Ecto neural progenitor cell (in vitro differentiated cells): ENCODE results near the gene INHBA.

Source experiments
- DNase-seq: peaks from one replicate; pipeline ENCODE4 v3.0.0-alpha.2; 2018; ENCODE audit warnings: low spot score

The INHBA gene

DNA sequence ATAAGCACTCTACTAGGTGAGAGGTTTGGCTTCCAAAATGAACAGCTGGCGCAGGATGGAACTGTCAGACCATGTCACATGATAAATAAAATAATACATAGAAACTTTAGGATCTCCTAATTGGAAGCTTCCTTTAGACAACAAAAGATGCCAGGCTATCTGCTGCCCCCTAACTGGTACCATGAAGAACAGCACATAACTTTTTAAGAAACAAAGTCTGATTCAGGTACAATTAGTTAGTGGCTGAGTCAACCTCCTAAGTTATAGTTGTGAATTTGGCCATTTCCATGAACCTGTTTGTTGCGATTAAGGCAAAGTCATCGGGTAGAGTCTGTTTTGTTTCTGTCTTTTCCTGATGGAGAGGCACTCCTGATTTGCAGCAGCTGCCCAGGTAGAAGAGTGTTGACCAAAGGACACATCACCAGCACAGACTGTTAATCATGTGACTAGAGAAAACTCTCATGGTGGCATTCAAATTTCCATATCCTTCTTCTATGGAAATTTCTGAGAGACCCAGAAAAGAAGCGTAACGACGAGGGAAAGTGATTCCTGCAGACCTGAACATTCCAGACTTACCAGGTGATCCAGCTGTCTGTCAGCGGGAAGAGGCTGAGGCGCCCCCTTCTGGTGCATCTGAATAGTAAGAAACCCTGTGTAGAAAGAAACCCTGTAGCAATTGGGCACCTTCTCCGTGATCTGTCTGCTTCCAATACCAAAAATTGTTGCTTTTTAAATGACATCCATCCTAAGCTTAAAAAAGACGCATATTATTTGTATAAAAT is 8.6 kb upstream of the INHBA start:
- peak; percentile 60 for DNase-seq

DNA sequence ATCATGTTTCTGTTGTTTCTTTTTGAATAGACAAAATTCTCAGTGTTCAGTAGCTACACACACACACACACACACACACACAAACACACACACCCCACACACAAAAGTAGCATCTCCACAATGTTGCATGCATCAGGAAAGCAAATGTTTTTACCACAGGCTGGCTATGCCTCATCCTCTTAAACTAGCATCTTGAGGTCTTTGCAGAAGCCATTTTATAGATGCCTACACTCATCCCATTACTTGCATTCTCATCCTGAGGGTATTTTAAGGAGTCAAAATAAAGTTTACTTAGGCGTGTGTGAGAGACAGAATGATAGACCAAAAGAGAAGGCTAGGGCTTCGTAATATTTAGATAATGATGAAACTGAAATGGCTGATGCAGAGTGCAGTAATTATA is 7.9 kb upstream of the INHBA start:
- no peak for DNase-seq

DNA sequence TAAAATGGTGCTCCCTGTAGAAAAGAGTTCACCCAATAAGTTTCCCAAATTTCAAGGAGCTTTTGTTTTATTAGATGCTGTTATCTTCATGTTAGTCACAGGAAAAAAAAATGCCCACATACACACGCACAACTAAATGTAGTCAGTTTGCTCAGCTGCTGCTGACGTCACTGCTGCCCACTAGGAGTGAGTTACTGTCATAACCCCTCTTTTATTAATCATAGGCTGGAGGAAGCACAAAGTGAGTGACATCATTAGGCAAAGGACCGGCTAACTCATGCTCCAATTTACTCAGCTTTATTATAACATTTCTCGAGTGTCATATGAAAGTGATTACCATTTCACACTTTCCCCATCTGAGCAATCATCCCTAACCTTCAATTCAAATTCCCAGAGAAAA is 6.7 kb upstream of the INHBA start:
- no peak for DNase-seq

DNA sequence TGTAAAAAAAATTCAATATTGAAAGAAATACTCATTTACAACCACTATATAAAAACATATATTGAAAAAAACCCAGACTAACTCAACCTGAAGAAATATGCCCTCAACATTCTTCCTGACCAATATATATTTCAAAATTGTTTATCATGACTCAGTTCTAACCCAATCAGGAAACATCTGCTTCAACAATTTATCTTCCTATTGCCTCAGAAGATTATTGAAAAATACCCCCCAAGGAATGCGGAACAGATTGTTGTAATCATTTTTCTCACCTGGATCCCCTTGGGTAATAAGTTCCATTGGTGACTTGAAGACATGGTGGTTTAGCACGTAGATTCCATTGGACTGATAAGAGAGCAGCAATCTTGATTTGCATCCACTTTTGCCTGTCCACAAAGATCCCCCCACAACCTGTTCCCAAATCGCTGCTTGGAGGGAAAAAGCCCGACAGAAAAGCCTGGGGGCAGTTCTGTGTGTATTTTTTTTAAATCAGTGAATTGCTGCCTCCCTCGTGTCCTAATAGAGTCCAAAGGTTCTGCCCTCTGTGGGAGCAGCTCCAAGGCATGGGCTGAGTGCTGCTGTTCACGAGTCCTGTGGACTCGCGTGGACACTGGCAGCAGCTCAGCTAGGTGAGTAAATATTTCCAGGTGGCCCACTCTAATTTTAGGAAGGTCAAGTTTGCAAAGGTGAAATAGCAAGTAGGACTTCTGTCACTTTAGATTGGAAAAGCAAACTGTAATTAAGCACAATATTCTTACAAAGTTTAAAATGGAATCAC is 5.9 kb upstream of the INHBA start:
- DNase-seq: no peak

DNA sequence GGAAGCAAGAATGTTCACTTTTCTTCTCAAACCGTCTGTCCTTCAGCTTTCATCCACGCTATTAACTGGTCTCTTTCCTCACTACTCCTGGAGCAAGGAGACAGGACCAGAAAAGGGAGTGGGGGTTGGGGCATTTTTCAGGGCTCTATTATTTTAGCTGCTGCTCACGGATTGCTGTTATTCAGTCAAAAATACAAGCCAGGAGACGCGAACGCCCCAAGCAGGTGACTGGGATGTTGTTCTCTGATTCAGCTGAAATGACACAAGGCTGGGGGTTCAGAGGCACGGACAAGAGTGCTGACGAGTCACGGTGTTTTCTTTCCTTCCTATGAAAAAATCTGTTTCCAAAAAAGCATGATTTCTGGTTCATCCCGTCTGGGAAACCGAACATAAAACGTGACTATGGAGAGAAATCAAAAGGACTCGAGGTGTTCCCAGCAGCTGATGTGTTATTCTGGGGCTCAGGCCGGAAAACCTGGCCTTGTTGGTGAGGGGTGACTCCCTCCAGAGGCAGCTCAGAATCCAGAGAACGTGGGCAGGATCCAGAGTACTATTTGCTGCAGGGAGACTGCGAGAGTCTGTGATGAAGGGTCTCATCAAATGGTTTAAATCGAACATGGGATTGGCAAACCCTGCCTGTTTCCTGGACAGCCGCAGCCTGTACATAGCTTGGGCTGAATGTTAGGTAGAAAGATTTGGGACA is 3.5 kb upstream of the INHBA start:
- no peak for DNase-seq

DNA sequence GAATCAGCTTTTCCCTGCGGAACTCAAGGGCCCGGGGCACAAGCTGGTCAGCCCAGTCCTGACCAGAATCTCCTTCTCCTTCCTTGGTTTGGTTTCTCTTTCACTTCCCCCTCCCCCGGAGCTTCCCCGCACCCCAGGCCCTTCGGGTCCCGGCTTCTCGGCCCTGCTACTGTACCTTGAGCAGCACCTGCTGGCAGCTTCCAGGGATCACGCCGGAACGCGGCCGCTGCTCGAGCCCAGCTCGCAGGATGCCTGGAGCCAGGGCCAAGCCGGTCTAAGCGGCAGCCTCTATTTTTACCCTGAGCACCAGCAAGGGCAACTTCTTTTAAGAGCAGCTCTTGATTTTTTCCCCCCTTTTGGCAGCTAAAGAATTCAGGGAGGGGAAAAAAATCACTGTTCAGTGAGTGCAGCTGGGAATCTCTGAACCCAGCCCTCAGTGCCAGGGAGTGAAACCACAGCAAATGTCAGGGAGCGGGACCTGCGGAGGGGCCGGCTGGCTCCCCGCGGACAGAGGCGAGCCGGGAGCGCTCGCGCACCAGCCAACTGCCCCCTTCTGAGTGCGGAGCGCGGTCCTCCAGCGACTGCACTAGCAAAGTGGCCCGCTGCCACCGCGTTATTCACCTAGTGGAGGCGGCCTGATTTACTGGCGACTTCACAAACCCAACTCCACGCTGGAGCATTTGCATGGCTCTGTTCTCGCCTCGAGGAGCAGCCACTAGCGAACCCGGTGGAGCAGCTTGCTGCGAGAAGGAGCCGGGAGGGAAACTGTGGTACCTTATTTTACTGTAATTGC is 2.4 kb upstream of the INHBA start:
- DNase-seq: peak; percentile 89

DNA sequence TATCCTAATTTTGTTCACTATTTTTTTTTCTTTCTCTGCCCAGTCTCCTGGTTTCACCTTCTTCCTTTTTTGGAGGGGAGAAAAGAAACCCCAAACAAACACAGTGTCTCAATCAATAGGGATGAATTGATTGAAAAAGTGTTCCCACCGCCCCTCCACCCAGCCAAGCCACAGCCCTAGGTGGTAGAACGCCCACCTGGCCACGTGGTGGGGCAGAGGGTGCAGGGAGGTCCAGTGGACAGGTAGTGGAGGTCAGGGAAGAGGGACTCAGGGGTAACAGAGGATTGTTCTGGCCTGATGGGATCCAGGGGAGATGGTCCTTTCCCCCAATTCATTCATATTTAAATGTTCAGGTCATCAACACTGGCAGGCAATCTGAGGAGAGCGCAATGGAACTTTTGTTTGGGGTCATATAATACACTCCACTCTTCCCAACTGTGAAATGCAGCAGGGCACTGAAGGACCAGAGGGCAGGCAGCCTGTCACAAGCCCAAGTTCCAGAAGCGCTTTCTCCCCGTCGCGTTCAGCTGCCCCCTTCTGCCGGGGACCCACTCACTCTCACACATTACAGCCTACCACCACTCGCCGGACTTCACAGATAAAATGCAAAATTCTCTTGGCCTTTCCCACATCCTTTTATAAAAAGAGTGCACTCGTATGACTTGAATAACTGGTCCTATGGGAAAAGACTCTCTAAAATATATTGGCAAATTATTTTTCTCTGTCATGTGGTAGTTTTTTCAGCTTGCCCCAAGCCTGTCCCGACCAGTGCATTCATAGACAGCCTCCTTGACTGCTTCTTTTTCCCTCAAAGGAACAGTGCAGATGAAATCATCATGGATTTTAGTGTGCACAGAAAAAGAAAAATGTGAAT is 1.6 kb downstream of the INHBA start:
- DNase-seq: no peak

DNA sequence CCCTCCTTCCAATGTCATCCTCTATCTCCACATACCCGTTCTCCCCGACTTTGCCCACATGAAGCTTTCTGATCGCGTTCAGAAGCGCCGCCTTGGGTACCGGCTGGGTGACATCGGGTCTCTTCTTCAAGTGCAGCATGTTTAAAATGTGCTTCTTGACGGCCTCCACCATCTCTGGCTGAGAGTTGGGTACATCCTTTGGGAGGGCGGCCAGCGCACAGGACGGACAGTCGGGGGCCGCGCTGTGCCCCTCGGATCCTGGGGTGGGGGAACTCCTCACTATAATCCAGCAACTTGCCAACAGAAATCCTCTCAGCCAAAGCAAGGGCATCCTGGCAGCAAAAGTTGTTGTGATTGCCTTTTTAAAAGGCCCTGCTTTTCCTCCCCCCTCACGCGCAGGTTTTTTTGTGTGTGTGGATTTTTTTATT is 2.8 kb downstream of the INHBA start:
- DNase-seq: no peak

DNA sequence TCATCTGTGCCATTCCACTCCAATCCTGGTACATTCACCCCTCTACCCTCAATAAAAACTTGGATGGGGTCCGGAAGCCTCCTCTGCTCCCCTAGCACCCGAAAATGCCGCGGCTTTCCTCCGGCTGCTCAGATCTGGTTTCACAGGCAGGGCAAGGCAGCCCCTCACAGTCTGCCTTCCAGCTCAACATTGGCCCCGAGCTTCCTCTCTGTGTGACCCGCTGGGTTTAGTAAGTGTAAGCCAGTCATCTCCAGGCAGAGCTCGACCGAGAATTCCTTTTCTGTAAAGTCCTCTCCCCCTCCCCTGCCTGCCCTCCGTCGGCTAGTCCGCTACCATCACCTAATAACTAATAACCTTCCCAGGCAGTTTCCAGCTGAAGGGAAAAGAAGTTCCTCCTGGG is 3.4 kb downstream of the INHBA start:
- peak; percentile 61 for DNase-seq

DNA sequence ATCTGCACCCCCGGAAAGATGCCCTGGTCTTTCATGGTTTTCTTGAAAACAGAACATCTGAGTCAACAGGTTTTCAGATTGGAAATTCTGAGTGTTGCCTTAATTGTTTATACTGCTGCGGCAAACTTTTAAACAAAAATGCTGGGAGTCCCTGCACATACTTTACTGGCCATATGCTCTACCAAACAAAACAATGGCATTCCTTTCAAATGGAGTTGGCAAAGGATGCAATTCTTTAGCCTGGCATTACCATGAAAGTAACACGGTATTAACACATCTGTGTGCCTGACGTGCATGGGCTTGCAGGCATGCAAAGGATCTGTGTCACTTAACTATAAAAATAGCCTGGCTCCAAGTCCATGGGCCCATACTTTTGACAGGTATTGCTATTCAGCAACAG is 4.2 kb downstream of the INHBA start:
- DNase-seq: no peak

DNA sequence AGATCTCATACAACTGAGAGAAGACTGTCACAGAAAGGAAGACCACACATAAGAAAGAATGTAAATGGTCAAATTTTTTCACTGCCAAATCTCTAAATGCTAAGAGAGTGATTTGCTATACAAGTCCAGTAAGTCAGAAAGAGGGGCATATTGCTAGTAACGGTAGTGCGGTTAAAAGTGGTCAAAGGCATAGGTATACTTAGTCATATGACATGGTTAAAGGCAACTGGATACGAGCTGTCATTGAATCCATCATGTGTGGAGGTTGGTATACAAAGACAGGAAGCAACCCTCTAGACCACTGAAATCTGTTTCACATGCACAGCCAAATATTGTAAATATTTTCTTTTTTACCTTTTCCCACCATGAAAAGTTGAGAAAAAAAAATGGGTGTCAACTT is 4.8 kb downstream of the INHBA start:
- no peak for DNase-seq

DNA sequence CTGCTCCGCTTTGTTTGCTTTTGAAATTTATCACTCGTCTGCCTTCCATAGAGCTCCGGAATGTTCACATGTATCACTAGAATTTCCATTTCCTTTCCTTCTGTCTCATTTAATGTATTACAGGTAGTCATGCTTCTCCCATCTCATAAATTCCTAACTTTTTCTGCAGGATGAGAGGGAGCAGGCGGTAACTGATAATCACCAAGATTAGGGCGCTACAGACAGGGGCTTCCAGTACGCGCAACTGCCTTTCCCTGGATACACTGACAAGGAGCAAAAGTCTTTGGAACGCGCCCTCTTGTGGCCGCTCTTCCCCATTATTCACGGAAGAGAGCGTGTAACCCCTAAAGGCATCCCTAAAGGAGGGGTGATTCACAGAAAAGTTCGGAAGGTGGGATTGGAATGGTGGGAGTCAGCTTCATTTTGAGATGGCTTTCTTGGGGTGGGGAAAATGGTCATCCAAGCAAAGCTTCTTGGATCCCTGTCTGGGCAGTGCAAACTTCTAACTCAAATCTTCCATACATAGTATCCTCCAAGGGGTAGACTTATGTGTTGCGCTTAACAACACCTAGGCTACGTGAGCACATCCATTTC is 6.5 kb downstream of the INHBA start:
- peak; percentile 79 for DNase-seq

DNA sequence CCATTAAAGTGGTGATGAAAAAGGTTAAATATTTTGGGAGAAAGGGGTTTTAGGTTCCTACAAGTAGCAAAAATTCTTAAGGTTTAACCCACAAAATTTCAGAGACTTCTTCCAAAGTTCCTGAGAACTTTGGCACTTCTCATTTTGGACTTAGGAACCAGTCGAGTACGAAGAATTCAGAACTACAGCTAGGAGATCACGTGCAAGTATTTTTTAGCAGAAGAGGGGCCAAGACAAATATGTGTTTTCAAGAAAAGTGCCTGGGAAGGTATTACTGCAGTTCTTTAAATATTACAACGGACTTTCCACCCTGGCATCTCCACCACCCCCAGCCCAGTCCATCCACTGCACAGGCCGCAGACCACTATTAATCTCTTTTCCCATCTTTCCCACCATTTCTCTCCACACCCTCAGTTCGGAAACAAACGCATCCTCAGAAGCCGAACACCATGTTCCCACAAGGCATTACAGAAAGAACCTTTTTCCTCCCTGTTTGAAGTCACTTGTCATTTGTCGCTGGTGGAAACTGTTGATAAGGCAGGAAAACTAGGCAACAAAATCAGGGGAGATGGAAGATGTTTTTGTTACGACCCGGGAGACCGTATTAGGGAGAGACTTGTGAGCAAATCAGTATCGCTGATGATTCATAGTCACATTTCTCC is 7.1 kb downstream of the INHBA start:
- no peak for DNase-seq

DNA sequence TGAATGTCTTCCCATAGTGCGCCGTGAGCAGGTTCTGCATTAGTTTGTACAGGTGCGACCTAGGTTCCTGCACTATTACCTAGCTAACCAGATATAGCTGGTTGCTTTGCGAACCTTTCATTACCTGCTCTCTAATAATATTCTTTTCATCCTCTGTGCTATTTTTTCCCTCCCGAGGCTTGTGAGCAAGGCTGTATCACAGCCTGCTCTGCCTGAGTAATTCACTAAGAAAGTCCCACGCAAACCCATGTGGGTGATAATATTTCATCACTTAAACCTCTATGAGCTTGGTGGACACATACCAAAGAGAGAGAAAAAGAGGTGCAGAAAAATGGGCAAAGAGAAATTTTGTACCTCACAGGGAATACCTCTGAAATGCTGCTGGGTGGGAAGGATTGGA is 8.4 kb downstream of the INHBA start:
- DNase-seq: no peak

DNA sequence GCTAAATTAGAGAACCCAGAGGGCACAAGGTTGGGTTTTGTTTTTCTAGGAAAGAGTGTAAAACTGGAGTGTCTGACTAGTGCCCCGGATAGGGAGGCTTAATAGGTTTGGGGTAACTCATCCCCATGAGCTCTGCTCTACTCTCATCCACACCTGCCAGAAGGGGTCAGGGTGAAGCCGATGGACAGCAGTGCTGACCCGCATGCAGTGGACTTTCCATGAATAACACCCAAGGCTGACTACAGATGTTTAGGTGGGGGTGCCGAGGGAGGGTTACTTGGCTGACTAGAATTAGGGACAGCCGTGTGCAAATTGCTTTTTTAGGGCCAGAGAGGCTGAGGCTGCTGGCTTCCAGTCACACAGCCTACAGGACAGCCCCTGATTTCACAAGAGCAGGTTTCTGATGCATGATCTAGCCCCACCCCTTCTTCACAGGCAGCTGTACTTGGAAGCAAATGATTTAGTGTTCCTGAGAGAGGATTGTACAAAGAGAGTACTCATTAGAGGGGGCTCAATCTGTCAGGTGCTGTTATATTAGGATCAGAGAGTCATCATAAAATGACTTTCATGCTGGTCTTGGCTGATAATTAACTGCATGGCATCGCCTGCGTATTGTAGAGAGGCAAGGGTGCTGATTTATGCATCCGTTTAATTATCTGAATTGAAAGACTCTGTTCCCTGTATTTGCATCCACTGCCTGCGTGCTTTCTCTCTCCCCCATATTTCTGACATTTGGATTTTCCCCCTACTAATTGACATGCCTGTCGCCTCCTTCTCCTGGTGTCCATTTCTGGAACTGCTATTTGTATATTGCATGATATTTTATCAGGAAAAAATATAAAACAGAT is 9.5 kb downstream of the INHBA start:
- DNase-seq: no peak

DNA sequence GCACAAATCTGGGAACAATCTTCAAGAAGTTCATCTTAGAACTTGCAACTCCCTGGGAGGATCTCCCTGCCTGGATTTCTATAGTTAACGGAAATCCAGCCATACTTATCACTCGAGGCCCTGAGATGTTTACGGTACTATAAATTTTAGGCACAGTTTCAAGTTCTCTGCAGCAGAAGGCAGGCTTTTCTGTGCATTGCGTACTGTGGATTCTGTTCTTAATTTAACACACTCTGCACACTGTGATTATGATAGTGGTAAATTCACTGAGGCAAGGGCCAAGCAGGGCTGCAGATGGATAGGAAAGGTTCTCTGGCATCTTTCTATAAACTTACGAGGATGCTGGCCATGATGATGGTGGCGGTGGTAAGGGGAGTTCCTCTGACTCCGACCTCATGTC is 10.6 kb downstream of the INHBA start:
- DNase-seq: no peak

DNA sequence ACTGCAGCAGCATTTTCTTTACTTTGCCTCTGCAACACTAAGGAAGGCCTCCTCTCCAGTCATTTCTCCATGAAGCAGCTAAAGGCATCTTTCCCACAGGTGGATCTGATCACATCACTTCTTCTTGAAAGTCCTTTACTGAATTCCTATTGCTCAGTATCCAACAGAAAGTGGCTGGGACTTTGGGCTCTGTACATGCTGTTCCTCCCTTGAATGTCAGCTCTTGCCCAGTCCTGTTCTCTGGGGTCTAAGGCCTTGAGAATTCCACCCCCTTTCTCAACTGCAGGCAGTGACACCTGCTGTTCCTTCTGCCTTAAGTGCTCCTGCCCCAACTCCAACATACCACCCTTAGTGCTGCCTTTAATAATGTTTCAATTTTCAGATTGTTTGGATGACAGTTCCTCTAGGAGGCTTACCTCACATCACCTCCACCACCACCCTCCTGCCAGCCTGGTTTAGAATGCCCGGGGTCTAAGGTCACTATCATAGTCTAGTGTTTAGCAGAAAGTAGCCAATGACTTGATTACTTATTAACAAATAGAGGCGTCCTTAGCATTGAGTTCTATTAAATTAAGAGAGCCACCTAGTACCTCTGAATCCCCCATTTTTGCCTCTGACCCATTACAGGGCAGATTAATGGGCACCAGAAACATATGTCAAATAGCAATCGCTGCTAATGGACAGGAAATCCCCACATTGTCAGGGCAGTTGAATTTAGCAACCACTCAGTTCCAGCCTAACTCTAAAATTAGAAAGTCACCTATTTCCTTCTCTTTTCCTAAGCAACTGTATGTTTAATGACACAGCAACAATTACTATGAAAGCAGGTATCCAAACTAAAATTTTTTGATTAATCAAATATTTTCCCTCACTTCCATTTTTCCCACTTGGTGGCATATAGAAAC is 11.4 kb downstream of the INHBA start:
- DNase-seq: no peak

DNA sequence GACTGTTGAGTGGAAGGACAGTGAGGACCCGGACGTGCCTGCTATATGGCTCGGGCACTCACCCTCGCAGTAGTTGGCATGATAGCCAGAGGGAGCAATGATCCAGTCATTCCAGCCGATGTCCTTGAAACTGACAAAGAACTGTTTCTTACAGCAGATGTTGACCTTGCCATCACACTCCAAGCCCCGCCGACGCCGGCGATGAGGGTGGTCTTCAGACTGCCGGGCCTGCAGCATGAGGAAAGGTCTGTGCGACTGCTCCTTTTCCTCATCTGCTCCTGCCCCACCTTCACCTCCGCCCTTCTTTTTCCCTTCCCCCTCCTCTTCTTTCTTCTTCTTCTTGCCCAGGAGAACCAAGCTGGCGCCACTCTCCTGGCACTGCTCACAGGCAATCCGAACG is 13.1 kb downstream of the INHBA start:
- no peak for DNase-seq
